ENCODE results near the gene ERVMER34-1. TPM values are rescaled to one million over a fixed set of nuclear protein-coding genes. Genes with fewer than 3 reads are reported as not detected.

The ERVMER34-1 gene, protein sequence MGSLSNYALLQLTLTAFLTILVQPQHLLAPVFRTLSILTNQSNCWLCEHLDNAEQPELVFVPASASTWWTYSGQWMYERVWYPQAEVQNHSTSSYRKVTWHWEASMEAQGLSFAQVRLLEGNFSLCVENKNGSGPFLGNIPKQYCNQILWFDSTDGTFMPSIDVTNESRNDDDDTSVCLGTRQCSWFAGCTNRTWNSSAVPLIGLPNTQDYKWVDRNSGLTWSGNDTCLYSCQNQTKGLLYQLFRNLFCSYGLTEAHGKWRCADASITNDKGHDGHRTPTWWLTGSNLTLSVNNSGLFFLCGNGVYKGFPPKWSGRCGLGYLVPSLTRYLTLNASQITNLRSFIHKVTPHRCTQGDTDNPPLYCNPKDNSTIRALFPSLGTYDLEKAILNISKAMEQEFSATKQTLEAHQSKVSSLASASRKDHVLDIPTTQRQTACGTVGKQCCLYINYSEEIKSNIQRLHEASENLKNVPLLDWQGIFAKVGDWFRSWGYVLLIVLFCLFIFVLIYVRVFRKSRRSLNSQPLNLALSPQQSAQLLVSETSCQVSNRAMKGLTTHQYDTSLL
- not detected in 2 replicates for total RNA-seq

DNA sequence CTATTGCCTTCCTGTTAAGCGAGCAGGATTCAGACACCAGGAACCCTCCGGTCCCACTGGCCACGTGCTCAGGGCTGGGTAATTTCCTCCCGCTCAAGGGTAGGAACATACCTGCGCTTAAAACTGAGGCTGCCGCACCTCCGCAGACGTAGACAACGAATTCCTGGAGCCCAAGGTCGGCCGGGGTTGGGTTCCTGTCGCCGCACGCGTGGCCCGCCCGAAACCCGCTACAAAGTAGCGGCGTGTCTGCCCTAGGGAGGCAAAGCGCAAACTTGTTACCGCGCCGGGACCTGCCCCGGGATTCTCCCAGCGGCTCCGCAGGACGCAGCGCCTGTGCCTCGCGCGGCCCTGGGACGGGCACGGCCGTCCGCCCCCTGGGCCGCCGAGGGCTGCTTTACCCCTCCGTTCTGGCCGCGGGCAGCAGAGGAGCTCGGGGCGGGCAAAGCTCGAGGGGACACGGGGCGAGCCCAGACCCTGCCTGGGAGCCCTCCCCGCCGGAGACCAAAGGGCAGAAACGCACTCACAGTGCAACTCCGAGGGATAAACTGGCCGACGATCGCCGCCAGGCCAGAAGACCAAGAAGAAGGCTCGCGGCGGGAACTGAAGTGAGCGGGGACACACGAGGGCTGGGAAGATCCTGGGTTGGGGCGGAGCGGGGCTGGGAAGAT, at the start of gene ERVMER34-1:
TSS of gene ERVMER34-1 (minus strand) at position 607 of the 668 bp plus-strand sequence. CDS start 5,905 bp downstream, outside the sequence.

Other genes with a start within 250 kb of the ERVMER34-1 start
- gene USP46, start 92.1 kb downstream of the ERVMER34-1 start, total RNA-seq = 7.2 and 8.9 TPM in 2 replicates
- gene RASL11B, start 110.9 kb upstream of the ERVMER34-1 start, total RNA-seq = 0.06 and 0.54 TPM in 2 replicates